Spleen (tissue), 7 donors: ENCODE data around the gene PINK1.

Experiments
- CTCF ChIP-seq, 11 experiments: fragments of 200-600 bp in 7 of 11; fragments of 450-650 bp in 4 of 11; sonication (generic) in 4 of 11; IDR thresholded peaks in 8 of 11; conservative IDR thresholded peaks in 3 of 11; 1 replicate in 7 of 11; 2 replicates in 4 of 11; pipeline versions ENCODE4 v1.4.0 to v1.8.0; 2016 to 2021; ENCODE audit warnings: antibody characterized with exemption in 11 of 11, inconsistent platforms in 4 of 11, mild to moderate bottlenecking in 1 of 11
- POLR2A ChIP-seq, 3 donors: fragments of 450-650 bp; IDR thresholded peaks; one replicate each; pipeline ENCODE4 v1.5.1; 2017; ENCODE audit warnings: antibody characterized with exemption in 3 of 3, mild to moderate bottlenecking in 1 of 3
- POLR2AphosphoS5 ChIP-seq, 3 donors: sonication (generic); formaldehyde crosslinking; IDR thresholded peaks; one replicate each; pipeline ENCODE4 v1.5.1; 2017; ENCODE audit warnings: antibody characterized with exemption in 3 of 3
- donor health status: DM: no; HTN: no; CAD: no; lungs with moderate emphysema.
- donor health status: DM: no; HTN: no; CAD: no.
- donor health status: DM: no; HTN: no; CAD: no.

GRCh38 chr1:20686883-20687725, 53.8 kb downstream of the PINK1 start:
- no peak for TF ChIP-seq CTCF (IDR thresholded peaks at IDR 0.05 in 8 of 11, conservative IDR thresholded peaks at IDR 0.05 in 3 of 11)
- no peak for TF ChIP-seq POLR2A (IDR thresholded peaks at IDR 0.05)
- no peak for TF ChIP-seq POLR2AphosphoS5 (IDR thresholded peaks at IDR 0.05)
